Cardiac fibroblast (primary cell): Measurements from ENCODE around the gene SEL1L3.

Experiments used
- DNase-seq, 2 donors: peaks; one replicate each; pipeline versions ENCODE4 v3.0.0 to v3.0.0-alpha.2; 2010; ENCODE audit warnings: low read depth in 2 of 2
- H3K4me3 ChIP-seq, 2 donors: replicated peaks in 1 of 2; 1 replicate in 1 of 2; 2 replicates in 1 of 2; pipeline ENCODE4 v1.5.1; 2011; ENCODE audit warnings: low read depth in 2 of 2, low read length in 2 of 2, mild to moderate bottlenecking in 2 of 2, moderate library complexity in 1 of 2
- TF ChIP-seq, protein P1 (sequence below): IDR thresholded peaks from one replicate; pipeline ENCODE4 v1.5.1; 2011; ENCODE audit warnings: low read depth, mild to moderate bottlenecking, low read length, inconsistent platforms

The SEL1L3 gene

DNA sequence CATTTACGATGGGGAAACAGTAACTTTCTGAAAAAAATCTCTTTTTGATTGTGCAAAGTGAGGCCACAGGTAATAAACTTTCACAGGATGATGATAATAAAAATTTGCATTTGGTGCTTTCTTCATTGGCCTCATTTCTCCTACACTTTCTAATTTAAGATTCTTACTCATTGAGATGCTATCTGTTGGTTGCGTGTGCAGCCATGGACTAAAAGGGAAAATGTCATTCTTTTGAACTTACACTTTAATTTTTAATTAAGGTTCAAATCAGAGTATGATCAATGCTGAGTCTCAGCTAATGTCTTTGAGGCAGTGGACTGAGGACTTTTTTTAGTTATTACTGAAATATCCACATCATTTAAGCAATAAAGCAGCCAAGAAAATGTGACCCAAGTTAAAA is 87.6 kb downstream of the SEL1L3 start:
- no peak overlapping the region for H3K4me3 ChIP-seq
- no peak for DNase-seq
- TF ChIP-seq, protein P1, sequence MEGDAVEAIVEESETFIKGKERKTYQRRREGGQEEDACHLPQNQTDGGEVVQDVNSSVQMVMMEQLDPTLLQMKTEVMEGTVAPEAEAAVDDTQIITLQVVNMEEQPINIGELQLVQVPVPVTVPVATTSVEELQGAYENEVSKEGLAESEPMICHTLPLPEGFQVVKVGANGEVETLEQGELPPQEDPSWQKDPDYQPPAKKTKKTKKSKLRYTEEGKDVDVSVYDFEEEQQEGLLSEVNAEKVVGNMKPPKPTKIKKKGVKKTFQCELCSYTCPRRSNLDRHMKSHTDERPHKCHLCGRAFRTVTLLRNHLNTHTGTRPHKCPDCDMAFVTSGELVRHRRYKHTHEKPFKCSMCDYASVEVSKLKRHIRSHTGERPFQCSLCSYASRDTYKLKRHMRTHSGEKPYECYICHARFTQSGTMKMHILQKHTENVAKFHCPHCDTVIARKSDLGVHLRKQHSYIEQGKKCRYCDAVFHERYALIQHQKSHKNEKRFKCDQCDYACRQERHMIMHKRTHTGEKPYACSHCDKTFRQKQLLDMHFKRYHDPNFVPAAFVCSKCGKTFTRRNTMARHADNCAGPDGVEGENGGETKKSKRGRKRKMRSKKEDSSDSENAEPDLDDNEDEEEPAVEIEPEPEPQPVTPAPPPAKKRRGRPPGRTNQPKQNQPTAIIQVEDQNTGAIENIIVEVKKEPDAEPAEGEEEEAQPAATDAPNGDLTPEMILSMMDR, result no peak

DNA sequence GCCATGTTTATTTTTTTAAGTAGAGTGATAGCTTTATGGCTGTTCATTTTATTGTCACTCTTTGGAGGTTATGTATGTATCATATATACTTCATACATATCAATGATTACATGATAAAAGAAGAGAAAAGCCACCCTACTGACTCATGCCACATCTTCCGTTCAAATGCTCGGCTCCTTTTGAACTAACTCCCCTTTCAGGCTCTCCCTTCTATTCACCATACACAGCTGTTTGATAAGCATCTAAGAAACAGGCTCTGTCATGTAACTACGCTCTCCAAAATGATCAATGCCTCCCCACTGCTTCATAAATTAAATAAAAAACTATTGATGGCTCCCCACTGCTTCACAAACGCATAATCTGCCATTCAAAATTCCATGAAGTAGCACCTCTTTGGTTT is 89.4 kb downstream of the SEL1L3 start:
- TF ChIP-seq, protein P1, result no peak
- DNase-seq, result no peak
- no peak overlapping the region for H3K4me3 ChIP-seq

DNA sequence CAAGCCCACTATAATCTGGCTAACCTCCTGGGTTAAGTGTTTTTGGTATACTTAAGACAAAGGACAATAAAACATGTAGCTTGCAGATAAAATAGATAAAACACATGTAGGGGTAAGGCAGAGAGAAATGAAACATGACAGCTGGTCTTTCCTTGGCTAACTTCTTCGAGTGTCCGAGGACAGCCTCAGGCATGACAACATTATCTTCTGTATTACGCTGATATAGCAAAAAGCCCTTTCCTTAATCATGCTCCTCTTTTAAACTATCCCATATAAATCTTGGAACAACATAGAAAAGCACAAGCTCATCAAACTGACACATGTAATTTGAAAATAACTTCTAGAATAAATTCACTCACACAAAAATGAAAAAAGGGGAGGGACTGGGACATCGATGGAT is 91.1 kb downstream of the SEL1L3 start:
- TF ChIP-seq, protein P1, result no peak
- no peak for DNase-seq
- H3K4me3 ChIP-seq, result no peak overlapping the region

DNA sequence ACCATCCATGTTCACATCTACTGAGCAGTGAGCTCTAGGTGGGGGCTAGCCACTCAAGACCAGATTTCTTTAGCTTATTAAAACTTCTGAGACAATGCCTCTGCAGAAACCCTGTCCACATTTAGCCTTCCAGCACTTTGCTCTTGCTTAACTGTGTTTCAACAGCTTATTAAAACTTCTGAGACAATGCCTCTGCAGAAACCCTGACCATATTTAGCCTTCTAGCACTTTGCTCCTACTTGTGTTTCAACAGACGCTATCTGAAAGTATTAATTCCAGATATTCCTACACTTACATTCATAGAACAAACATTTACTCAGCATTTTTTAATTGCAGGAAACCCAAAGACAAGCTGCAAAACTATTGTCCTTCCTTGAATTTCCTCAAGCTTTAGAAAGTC is 91.9 kb downstream of the SEL1L3 start:
- no peak overlapping the region for H3K4me3 ChIP-seq
- TF ChIP-seq, protein P1, result no peak
- DNase-seq, result peak in 1 of 2 donors; percentile 23

DNA sequence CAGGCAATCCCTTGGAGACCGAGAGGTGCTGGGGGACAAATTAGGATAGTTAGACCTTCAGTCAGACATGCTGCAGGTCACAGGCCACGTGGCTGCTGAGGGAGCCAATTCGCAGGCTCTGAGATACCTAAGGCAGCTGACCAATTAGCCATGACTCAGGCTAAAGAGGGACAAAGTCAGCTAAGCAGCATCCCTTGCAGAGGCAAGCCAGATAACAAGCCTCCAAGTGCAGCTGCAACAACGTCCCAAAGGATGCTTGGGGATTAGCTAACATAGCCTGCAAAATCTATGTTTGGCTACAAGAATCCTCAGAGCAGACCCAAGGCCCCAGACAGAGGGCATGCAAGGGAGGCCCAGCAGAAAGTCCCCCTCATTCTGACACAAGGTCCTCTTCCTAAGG is 93.5 kb downstream of the SEL1L3 start:
- DNase-seq, result peak; percentile 47 to 73
- no peak overlapping the region for H3K4me3 ChIP-seq
- TF ChIP-seq, protein P1, result no peak

DNA sequence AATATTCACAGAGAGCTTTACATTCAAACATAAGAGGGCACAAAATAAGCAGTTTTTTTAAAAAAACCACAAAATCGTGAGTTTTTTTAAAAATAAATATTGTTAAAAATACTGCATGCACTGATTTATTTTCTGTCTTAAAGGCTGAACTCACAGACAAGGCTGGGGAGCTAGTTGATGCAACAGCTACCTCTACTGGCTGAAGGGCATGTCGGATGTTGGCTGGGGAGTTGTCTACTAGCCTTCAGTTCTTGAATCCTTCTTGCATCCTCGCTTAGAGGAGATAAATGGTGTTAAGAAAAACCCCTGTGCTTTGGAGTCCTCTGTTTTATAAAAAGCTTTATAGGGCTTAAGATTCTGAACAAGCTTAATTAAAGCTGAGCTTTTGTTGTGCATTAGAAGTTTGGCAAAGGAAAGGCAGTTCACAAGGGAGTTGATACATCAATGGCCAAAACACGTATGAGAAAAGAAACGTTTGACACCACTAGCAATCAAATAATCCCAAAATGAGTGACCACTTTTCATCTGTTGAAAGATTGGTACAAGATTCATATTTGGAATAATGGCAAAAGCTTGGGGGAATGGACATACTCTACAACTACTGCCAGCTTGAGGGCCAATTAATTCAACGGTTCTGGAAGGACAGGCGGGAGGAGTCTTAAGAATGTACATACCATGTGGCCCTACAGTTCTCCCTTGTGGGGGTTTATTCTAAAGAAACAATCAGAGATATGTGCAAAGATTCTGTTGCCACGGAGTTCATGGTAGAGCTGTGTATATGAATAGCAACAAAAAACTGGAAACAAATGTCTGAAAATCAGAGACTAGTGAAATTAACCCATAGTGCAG is 94.7 kb downstream of the SEL1L3 start:
- H3K4me3 ChIP-seq, result no peak overlapping the region
- TF ChIP-seq, protein P1, result peak; percentile 97
- DNase-seq, result peak; percentile 81 to 87
